Nephron (organoid): ENCODE results near the gene RSBN1.

ENCODE experiments used
- H3K27ac Mint-ChIP-seq, 3 experiments: 2 replicates each; pipeline ENCODE4 v1.8.0; 2020; ENCODE audit warnings: mixed read lengths in 3 of 3, mild to moderate bottlenecking in 2 of 3, moderate library complexity in 1 of 3
- H3K27me3 Mint-ChIP-seq: 2 replicates; pipeline ENCODE4 v1.8.0; 2021; ENCODE audit warnings: low read depth, mild to moderate bottlenecking, moderate library complexity, mixed read lengths
- H3K36me3 Mint-ChIP-seq: 2 replicates; pipeline ENCODE4 v1.8.0; 2020; ENCODE audit warnings: low read depth, mixed read lengths
- H3K4me1 Mint-ChIP-seq: 2 replicates; pipeline ENCODE4 v1.8.0; 2020; ENCODE audit warnings: mixed read lengths
- H3K4me3 Mint-ChIP-seq, 3 experiments: 2 replicates each; pipeline ENCODE4 v1.8.0; 2020; ENCODE audit warnings: mild to moderate bottlenecking in 3 of 3, mixed read lengths in 3 of 3, moderate library complexity in 2 of 3
- H3K9me3 Mint-ChIP-seq: 2 replicates; pipeline ENCODE4 v1.8.0; 2020; ENCODE audit warnings: mixed read lengths
- CTCF ChIP-seq, 3 experiments: fragments of 200-600 bp; sonication (generic); IDR thresholded peaks; one replicate each; pipeline ENCODE4 v1.5.0; 2021; ENCODE audit warnings: antibody characterized with exemption in 3 of 3; ENCODE audit not compliant: unreplicated experiment in 3 of 3

RSBN1 gene

GRCh38 chr1:113804421-113805255, 7.6 kb downstream of the RSBN1 start:
- H3K4me1 Mint-ChIP-seq, result peaks cover 17% of the 10 kb centered on the region
- H3K27ac Mint-ChIP-seq, result peak overlapping the region in 1 of 3 experiments; percentile 22
- TF ChIP-seq CTCF (IDR thresholded peaks at IDR 0.05; ENCODE audit: unreplicated experiment in 3 of 3), result no peak
- peaks cover 55% of the 10 kb centered on the region for H3K36me3 Mint-ChIP-seq
- H3K9me3 Mint-ChIP-seq, result peaks cover 3% of the 10 kb centered on the region
- no peak overlapping the region for H3K4me3 Mint-ChIP-seq
- no peaks in the 10 kb centered on the region for H3K27me3 Mint-ChIP-seq

DNA sequence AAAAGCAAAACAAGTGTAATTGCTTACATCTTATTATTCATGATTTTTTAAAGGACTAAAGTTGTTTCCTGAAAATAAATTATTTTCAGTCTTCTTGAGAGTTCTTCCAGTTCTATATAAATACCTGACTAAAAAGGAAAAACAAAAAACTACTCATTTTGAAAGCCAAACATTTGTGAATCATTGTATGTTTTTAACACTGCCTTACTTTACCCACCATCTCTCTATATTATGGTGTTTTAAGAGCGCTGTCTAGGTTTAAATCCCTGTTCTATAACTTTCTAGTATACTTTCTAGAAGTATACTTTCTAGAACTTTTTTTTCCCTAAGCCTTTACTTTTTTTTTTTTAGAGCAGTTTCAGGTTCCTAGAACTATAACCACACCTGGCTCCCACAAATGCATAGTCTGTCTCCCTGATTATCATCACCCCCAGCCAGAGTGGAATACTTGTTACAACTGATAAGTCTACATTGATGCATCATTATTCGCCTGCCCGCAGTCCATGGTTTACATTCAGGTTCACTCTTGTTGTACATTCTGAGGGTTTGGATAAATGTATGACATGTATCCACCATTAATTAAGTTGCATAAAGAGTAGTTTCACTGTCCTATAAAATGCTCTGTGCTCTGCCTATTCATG, 9.8 kb downstream of the RSBN1 start:
- H3K4me3 Mint-ChIP-seq, result no peak overlapping the region
- H3K4me1 Mint-ChIP-seq, result peaks cover 6% of the 10 kb centered on the region
- H3K36me3 Mint-ChIP-seq, result peaks cover 50% of the 10 kb centered on the region
- no peak for TF ChIP-seq CTCF (IDR thresholded peaks at IDR 0.05; ENCODE audit: unreplicated experiment in 3 of 3)
- peaks cover 3% of the 10 kb centered on the region for H3K9me3 Mint-ChIP-seq
- H3K27me3 Mint-ChIP-seq, result no peaks in the 10 kb centered on the region
- no peak overlapping the region for H3K27ac Mint-ChIP-seq

DNA sequence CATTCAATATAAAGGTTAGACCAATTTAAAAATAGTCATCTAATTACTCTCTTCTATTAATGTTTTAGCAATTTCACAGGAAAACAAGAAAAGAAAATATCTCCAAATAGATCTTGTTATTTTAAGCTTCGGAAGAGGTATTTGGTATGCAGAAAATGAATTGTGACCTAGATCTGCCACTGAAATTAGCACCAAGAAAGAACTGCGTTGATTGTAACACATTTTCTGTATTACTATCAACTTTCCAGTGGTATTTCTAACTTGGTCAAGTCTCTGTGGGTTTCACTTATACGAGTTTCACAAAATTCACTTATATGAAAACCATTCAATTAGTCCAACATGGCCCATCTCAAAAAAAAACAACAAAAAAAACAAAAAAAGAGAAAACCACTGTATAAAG, 11.8 kb downstream of the RSBN1 start:
- no peak overlapping the region for H3K4me3 Mint-ChIP-seq
- H3K9me3 Mint-ChIP-seq, result peaks cover 3% of the 10 kb centered on the region
- peaks cover 45% of the 10 kb centered on the region for H3K36me3 Mint-ChIP-seq

GRCh38 chr1:113797472-113797871, 14.8 kb downstream of the RSBN1 start:
- no peak overlapping the region for H3K4me3 Mint-ChIP-seq
- H3K36me3 Mint-ChIP-seq, result peaks cover 47% of the 10 kb centered on the region
- TF ChIP-seq CTCF (IDR thresholded peaks at IDR 0.05; ENCODE audit: unreplicated experiment in 3 of 3), result no peak
- H3K9me3 Mint-ChIP-seq, result no peaks in the 10 kb centered on the region
- H3K27me3 Mint-ChIP-seq, result no peaks in the 10 kb centered on the region
- no peak overlapping the region for H3K27ac Mint-ChIP-seq
- H3K4me1 Mint-ChIP-seq, result peaks cover 5% of the 10 kb centered on the region

More for the DNA sequence above, 11.8 kb downstream of the RSBN1 start:
- no peak for TF ChIP-seq CTCF (IDR thresholded peaks at IDR 0.05; ENCODE audit: unreplicated experiment in 3 of 3)
- H3K4me1 Mint-ChIP-seq, result peaks cover 6% of the 10 kb centered on the region
- H3K27me3 Mint-ChIP-seq, result no peaks in the 10 kb centered on the region
- H3K27ac Mint-ChIP-seq, result no peak overlapping the region

- H3K27ac Mint-ChIP-seq, result peak overlapping the region in 2 of 3 experiments; percentile 0 to 60
- TF ChIP-seq CTCF (IDR thresholded peaks at IDR 0.05; ENCODE audit: unreplicated experiment in 3 of 3), result no peak
- no peaks in the 10 kb centered on the region for H3K27me3 Mint-ChIP-seq
- peaks cover 5% of the 10 kb centered on the region for H3K4me1 Mint-ChIP-seq
- H3K9me3 Mint-ChIP-seq, result no peaks in the 10 kb centered on the region
- H3K36me3 Mint-ChIP-seq, result peaks cover 66% of the 10 kb centered on the region
- H3K4me3 Mint-ChIP-seq, result no peak overlapping the region
Observed at GRCh38 chr1:113793878-113794834, 18.1 kb downstream of the RSBN1 start.
